Lower lobe of right lung (tissue), 1 donor: Measurements from ENCODE around the gene TTLL10. TPM values are rescaled to one million over a fixed set of nuclear protein-coding genes. Genes with fewer than 3 reads are reported as not detected.

ENCODE experiments used
- microRNA-seq: library from miRNA; unstranded; fragments of <30 nt; microRNA quantifications from one replicate; pipeline ENCODE4 v1.2.0, GENCODE V29; 2020; ENCODE audit warnings: borderline number of aligned reads
- total RNA-seq: library from RNA; stranded (reverse); fragmentation: NEBNext Ultra II Directional; extraction: Animal tissue kit (Norgen Biotek cat#: 25700); gene quantifications from one replicate; pipeline ENCODE4 v1.2.1, GENCODE V29; 2021
- donor health status: DM: no; HTN: yes; CAD: no; lungs with severe emphysema.

Gene TTLL10
- total RNA-seq, 1 donor from 2014 or later, result 6.6 TPM

Small RNAs within 50 kb of the gene (microRNA-seq; reads per million reads assigned to microRNA genes)
- gene MIR200A, result 459 reads per million, percentile 73 among the genes with 10 or more reads in this experiment
- 4,046 reads per million, percentile 91 among the genes with 10 or more reads in this experiment for gene MIR200B
- gene MIR429, result 293 reads per million, percentile 69 among the genes with 10 or more reads in this experiment

Other genes with a start within 250 kb of the TTLL10 start
- 2.2 TPM for gene SAMD11, start 250.0 kb upstream of the TTLL10 start, total RNA-seq
- 46.5 TPM for gene NOC2L, start 214.6 kb upstream of the TTLL10 start, total RNA-seq
- gene KLHL17, start 213.3 kb upstream of the TTLL10 start, total RNA-seq, result 17.0 TPM
- 1.2 TPM for gene PLEKHN1, start 207.4 kb upstream of the TTLL10 start, total RNA-seq
- not detected for gene PERM1, start 191.8 kb upstream of the TTLL10 start, total RNA-seq
- 21.4 TPM for gene HES4, start 173.8 kb upstream of the TTLL10 start, total RNA-seq
- 76.9 TPM for gene ISG15, start 160.4 kb upstream of the TTLL10 start, total RNA-seq
- gene AGRN, start 153.8 kb upstream of the TTLL10 start, total RNA-seq, result 114 TPM
- 0.65 TPM for gene RNF223, start 99.6 kb upstream of the TTLL10 start, total RNA-seq
- 11.7 TPM for gene C1orf159, start 57.8 kb upstream of the TTLL10 start, total RNA-seq
- gene TNFRSF18, start 32.7 kb downstream of the TTLL10 start, total RNA-seq, result 0.47 TPM
- 3.0 TPM for gene TNFRSF4, start 40.3 kb downstream of the TTLL10 start, total RNA-seq
- 127 TPM for gene SDF4, start 58.1 kb downstream of the TTLL10 start, total RNA-seq
- 13.7 TPM for gene B3GALT6, start 58.4 kb downstream of the TTLL10 start, total RNA-seq
- gene C1QTNF12, start 72.8 kb downstream of the TTLL10 start, total RNA-seq, result 1.2 TPM
- 49.9 TPM for gene UBE2J2, start 100.0 kb downstream of the TTLL10 start, total RNA-seq
- 4.3 TPM for gene SCNN1D, start 106.6 kb downstream of the TTLL10 start, total RNA-seq
- gene ACAP3, start 134.1 kb downstream of the TTLL10 start, total RNA-seq, result 50.6 TPM
- gene PUSL1, start 134.7 kb downstream of the TTLL10 start, total RNA-seq, result 16.2 TPM
- 88.9 TPM for gene INTS11, start 150.8 kb downstream of the TTLL10 start, total RNA-seq
- 20.4 TPM for gene CPTP, start 150.9 kb downstream of the TTLL10 start, total RNA-seq
- 0.65 TPM for gene TAS1R3, start 157.4 kb downstream of the TTLL10 start, total RNA-seq
- gene DVL1, start 175.5 kb downstream of the TTLL10 start, total RNA-seq, result 60.4 TPM
- 39.3 TPM for gene MXRA8, start 184.7 kb downstream of the TTLL10 start, total RNA-seq
- 82.4 TPM for gene AURKAIP1, start 201.3 kb downstream of the TTLL10 start, total RNA-seq
- gene CCNL2, start 225.5 kb downstream of the TTLL10 start, total RNA-seq, result 165 TPM
- gene MRPL20, start 233.4 kb downstream of the TTLL10 start, total RNA-seq, result 79.8 TPM
- 22.3 TPM for gene ANKRD65, start 247.4 kb downstream of the TTLL10 start, total RNA-seq